Measurements from ENCODE around the gene RER1.

Gene RER1

DNA sequence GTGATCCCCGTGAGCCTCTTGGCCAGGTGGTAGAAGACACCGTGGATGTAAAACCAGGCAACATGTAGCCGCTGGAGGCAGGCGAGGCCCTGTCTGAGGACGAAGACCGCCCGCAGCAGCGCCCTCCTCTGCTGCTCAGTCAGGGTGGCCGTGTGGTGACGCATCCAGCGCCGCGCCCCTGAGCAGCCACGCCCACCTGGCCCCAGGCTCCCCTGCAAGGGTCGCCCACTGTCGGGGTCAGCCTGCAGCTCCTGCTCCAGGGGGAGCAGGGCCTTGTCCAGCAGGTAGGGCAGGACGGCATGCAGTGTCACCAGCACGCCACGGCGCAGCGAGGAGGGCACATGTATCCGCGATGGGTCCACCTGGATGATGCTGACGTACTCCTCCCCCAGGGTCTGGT lies 16.8 kb downstream of the RER1 start:
- DNase-seq (ENCODE audit: low read depth) = no peak

DNA sequence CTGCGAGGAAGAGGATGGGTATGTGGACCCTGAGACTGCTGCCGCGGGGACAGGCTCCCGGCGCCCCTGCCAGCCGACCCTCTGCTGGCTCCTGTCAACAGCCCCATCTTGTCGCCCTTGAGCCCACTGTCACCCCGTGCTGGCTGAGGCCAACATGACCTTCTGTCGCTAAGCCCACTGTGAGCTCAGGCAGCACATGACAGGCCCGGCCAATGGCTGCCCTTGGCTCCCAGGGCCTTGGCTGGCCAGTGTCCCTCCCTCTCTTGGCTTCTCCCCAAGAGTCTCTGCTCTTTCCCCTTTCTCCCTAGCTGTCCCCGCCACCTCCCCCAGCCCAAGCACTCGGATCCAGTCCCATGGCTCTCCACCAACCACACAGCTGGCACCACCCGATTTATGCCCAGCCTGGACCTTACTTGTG lies 17.2 kb downstream of the RER1 start:
- no peak for DNase-seq (ENCODE audit: low read depth)

DNA sequence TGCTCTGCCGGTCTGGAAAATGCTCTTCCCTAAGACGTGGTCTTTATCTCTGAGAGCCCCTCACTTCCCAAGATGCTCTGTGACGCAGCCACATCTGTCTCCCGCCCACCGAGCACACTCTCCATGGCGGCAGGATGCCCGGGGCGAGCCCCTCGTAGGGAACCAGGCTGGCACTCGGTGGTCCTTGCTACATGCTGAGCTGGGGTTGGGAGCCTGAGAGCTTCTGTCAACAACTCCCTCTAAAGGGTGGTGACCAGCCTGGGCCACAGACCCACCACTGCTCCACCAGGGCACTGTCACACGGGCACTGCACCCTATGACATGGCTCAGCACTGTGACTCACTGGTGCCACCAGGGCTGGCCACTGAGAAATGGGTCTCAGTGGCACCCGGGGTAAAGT lies 18.1 kb downstream of the RER1 start:
- no peak for DNase-seq (ENCODE audit: low read depth)

DNA sequence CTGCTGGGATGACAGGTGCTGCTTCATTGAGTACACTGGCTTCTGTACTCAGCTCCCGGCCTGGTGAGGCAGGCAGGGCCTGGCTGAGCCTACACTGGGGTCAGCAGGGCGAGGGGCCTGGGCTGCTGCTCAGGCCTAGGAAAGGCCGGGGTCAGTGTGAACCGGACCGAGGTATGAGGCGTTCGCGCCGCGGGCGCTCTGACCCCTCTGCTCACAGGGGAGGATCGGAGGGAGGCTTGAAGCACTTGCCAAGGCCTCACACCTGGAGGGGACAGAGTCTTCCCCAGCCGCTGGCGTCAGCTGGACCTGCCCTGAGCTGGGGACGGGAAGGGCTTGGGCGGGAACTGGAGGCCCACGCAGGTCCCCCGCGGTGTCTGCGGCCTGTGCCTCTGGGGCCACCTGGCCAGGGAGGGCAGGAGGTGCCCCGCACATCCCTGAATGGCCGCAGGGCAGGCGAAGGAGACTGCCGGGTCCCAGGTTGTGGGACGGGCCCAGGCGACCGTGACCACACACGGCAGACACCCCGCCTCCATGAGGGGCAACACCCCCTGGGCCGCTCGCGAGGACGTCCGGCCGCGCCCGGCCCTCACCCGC lies 20.3 kb downstream of the RER1 start:
- DNase-seq (ENCODE audit: low read depth) = no peak

DNA sequence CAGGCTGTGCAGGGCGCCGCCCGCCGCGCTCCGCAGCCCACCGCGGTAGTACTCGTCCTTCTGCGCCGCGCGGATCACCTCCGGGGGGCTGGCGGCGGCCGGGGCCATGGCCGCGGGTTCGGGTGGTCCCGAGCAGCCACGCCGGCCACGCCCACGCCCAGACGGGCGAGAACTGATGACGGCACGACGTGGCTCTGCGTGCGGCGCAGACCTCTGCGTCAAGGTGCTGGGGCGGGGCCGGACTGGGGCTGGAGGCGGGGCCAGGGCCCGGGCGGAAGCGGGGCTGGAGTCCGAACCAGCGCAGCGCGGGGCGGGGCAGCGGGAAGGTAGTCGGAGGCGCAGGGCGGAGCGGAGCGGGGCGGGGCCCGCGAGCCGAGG lies 20.7 kb downstream of the RER1 start, which contains the start of gene PEX10:
TSS of gene PEX10 (minus strand) at position 170 of the 378 bp plus-strand sequence. CDS start at position 108, 62 bp downstream.
- DNase-seq (ENCODE audit: low read depth) = peak; percentile 98

DNA sequence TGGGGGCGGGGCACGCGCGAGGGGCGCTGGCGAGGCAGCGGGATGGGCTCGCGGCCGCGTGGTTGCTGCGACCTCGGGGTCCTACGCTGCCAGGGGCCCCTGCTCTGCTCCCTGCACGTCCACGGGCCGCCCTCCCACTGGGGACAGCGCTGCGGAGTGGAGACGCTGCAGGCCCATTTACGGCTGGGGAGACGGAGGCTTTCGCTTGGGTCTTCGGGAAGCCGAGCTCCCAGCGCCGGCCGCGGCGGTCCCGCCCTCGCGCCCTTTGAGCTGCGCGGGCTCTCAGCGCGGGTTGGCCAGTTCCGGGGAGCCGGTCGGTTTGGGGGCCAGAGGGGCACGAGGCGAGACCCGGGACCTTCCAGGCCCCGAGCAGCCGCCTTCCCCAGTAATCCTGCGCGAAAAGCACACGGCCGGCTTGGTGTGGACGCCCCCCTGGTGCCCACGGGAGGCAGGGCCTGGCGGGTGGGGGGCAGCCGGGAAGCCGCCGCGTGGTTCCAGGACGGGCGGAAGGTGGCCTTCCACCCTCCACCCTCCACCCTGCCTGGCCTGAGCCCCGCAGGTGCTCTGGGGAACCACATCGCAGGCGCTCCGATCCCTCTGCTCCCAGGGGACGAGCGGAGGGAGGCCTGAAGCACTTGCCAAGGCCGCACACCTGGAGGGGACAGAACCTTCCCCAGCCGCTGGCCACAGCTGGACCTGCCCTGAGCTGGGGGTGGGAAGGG lies 21.3 kb downstream of the RER1 start:
- DNase-seq (ENCODE audit: low read depth) = no peak

DNA sequence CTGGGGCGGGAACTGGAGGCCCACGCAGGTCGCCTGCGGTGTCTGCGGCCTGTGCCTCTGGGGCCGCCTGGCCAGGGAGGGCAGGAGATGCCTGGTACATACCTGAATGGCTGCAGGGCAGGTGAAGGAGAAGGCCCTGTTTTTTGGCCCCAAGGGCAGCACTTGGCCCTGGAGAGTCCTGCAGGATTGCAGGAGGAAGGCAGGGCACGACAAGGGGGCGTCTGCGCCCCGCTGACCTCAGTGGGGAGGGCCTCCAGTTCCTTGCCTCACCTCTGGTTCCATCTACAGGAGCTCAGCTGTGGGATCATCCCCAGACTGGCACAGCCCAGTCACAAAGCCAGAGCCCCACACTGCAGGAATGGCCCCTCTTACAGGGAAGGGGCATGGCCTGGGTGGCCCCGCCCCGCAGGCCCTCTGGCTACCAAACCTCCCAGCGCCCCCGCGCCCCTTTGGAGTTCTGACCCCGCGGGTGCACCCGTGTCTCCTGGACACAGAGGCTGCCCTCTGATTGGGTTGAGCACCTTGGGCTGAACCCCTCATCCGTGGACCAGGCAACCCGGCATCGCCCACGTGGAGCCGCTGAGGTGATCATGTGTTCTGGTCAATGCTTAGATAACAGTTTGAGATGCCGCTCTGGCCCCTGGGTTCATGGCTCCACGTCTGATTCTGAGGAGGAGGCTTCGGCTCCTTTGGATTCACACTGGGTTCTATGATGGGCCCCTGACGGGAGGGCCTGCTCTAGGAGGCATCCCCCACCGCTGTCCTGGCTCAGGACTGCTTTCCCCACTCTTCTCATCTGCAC lies 22.1 kb downstream of the RER1 start:
- no peak for DNase-seq (ENCODE audit: low read depth)

DNA sequence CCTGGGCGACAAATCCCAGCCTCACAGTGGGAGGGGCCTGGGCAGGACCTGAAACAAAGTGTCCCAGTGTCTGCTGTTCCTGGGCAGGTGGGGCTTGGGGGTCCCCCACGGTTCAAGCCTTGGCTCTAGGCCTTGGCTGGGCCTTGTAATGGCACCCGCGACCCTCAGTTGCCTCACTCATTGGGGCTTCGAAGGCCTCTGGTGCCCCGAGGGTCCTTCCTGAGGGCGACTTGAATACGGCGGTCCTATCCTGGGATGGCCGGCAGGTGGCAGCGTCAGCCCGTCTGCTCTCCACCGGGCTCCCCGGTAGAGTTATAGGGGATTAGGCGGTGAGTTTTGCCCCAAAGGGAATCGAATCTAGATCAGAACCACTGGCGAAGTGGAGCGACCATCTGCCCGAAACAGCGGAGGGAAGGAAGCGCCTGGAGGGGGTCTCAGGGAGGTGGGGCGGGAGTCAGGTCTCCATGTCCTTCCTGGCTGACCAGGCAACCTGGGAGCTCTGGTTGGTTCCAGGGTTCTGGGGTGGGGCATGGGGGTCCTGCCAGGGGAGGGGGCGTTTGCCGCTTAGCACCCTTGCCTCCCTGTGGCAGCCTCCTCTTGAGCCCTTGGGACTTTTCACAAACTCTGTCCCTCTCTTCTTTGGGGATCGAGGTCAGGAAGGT lies 22.8 kb downstream of the RER1 start:
- DNase-seq (ENCODE audit: low read depth) = peak; percentile 57

DNA sequence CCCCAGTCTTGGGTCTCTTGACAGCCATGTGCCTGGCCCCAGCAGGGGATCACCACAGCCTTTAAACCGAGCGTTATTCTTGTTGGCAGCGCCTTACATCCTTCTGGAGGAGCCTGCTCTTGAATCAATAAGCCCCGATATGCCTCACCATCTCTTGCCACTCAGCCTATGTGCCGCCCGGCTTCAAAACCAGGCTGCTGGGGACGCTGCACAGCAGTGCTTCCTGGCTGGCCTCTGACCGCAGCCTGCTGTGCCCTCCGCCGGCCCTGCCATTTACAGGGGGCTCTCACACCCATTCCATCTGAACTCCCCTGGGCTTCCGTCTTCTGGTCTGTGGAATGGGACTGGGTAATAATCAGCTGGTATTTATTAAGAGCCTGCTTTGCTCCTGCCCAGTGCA lies 23.7 kb downstream of the RER1 start:
- DNase-seq (ENCODE audit: low read depth) = no peak

DNA sequence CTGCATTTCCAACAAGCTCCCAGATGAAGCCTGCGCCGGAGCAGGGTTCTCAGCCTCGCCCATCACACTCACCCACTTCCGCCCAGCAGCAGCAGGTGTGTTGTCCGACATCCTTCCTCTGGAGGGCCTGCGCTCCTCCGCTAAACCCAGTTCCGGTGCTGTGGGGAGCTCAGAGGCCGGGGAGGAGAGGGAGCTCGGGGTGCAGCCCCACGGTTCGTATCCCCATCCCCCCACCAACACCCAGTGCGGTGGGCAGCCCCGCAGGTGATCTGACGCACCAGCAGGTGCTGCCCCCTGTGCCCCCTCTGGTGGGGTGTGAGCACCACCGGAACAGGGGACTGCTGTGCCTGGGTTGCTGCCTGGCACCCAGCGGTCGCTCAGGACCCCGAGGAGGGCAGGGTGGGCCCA lies 24.2 kb downstream of the RER1 start:
- no peak for DNase-seq (ENCODE audit: low read depth)

DNA sequence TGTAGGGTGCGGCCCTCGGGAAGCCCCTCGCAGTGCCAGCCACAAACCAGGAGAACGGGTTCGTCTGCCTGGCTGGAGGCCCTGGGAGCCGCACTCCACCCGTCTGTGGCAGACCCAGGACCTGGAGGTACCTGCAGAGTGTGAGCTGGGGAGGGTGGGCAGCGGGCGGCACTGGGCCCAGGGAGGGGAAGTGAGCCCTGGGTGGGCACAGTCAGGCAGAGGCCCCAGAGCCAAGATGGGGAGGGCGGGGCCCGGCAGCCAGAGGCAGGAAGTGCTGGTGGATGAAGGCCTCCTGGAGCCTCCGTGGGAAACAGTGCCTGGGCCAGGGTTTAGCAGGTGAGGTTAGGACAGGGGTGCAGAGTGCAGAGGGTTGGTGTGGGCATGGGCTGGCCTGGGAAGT lies 24.8 kb downstream of the RER1 start:
- no peak for DNase-seq (ENCODE audit: low read depth)

DNA sequence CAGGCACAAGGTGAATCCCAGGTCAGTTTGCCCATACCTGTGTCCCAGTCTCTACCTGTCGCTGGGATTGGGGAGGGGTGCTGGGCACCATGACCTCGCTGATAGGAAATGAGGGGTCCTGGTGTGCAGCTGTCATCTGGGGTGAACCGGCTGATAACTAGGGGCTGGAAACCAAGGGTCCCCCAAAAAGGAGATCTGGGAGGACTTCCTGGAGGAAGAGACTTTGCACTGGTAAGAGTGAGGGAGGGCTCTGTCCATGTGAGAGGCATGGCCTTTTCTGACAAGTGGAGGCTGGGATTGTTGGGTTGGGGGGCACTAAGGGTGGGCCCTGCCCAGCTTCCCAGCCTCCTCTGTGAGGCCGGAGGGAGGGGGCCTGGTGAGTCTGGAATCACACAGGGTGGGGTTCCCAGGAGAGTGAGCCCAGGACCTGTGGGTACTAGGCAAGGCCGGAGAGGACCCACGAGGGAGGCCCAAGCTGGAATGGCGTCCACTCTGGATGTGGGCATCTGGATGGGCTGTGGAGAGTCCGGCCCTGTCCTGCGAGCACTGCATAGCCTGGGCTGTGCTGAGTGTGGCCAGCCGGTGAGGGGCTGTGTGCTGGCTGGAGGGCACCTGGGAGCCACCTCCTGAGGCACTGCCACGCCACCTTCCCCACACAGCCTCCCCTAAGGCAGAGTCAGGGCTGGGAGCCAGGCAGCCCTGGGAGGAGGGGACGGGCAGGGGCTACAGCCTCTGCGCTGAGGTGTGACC lies 25.6 kb downstream of the RER1 start:
- no peak for DNase-seq (ENCODE audit: low read depth)

DNA sequence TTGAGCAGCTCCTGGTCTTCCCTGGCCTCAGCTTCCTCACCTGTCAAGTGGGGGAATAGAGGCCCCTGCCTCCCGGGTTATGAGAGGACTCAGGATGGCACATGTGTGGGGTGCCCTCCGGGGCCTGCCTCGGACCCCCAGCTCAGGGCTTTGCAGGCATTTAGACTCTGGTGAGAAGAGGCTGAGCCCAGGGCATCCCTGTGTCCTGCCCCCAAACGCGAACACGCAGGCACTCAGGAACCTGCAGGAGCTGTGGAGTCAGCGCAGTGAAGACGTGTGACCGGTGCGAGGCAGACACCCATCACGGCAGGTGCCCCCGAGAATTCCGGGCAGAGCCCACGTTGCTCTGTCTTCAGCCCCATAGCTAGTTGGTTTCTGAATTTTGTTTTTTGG lies 26.2 kb downstream of the RER1 start:
- DNase-seq (ENCODE audit: low read depth) = no peak

DNA sequence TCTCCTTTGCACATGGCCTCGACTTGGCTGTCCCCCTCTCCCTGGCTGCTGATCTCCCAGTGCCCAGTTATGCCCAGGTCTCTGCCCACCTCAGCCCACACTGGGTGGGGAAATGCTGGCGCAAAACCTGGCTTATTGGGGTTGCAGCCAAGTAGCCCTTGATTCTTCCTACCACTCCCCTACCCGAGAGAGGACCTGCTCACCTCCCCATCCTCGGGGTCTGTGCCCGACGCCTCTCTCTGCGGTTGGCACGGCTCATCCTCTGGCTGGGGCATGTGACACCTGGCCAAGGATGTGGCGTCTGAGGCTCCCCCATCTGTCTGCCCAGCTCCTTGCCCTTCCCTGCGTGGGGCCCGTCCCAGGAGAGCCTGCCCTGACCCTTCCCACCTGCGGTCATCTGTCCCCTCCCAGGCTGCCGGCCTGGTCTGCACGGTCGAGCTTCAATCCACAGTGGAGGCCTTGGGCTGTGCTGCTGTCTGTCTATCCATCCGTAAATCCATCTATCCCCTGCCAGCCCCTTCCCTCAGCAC lies 27.2 kb downstream of the RER1 start:
- no peak for DNase-seq (ENCODE audit: low read depth)

DNA sequence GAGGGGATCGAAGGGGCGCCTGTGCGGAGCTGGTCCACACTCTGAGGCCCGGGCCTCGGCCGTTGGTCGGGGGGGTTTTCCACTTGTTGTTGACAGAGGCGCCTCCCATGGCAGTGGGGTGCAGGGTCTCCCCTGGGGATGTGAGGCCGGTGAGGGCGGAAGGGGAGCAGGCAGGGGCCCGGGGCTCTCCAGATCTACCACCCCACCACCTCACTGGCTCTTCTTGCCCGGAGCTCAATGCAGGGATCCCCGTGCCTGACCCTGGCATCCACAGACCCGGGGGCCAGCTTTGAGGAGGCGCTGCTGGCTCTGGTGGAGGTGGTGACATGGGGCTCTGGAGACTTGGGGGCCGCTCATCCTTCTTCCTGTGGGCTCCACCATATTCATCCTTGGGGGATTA lies 27.8 kb downstream of the RER1 start:
- DNase-seq (ENCODE audit: low read depth) = no peak

DNA sequence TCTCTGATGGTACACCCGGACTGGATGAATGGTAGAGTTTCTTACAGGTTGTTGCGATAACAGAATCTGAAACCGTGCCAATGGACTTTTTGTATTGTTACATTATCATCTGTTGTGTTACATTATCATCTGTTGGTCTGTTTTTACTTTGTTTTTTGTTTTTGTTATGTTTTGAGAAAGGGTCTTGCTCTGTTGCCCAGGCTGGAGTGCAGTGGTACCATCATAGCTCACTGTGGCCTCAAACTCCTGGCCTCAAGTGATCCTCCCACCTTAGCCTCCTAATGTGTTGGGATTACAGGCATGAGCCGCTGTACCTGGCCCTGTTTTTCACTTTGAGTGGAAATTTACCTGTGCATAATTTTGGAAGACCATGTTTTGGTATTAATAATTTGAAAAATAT lies 30.9 kb downstream of the RER1 start:
- no peak for DNase-seq (ENCODE audit: low read depth)

DNA sequence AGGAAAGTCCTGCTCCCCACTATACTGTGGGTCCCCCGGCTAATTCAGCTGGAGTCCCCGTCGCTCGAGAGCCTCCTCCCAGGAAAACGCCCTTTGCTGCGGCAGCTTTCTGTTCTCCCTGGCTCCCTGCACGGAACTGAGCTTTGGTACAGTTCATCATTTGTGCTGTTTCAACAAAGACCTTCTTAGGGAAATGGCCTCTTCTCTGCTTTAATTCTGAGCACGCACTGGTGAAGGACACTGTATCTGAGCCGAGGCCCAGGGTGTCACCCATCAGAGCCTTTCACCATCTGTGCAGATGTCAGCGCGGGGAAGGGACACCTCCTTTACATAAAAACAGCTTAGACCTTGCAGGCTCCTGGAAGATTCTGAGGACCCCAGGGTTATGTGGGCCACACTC lies 34.3 kb downstream of the RER1 start:
- no peak for DNase-seq (ENCODE audit: low read depth)

DNA sequence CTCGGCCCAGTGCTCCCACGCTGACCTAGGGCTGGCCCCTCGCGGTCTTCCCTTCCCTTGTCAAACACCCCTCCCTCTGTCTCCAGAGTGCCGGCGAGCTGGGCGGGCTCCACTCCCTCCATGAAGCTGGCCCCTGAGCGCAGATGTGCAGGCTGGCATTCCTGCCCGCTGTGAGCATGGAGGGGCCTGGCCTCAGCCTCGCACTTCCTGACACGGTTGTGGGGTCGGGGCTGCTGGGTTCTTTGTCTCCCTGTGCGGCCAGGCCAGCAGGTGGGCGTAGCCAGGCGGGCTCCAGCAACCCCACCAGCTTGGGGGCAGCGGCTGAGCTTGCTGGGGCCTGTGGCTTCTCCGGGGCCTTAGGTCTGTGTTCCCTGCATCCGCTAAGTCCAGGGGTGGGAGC lies 34.9 kb downstream of the RER1 start:
- DNase-seq (ENCODE audit: low read depth) = no peak

DNA sequence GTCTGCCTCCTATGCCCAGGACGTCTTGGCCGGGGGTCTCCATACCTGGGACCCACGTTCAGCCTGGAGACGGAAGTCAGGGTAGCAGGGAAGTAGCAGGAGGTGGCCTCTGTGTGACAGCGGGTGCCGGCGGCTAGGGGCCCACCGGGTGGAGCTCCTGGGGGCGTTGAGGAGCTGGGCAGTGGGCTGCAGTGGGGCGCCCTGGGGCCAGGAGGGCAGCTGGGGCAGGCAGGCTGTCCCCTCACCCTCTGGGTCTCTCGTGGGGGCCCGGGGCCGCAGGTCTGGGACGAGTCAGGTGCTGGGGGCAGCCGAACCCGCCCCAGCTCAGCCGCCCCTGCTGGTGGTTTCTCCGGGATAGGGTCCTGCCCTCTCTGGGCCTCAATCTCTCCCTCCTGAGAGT lies 35.4 kb downstream of the RER1 start:
- no peak for DNase-seq (ENCODE audit: low read depth)

DNA sequence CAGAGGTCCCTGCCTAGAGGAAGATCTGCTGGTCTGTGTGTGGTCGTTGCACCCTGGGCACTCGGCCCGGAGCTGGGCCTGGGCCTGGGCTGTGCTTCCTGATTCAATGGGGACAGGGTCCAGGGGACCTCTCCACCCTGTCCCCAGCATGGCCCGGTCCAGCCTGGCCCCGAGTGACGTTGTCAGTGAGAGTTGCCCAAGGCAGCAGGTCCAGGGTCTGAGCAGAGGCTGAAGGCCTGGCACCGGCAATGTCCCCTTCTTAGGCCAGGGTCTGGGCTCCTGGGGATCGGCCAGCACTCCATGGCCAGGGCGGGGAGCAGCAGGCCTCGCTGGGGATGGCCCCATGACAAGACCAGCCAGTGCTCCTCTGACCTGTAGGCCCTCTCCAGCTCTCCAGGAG lies 36.3 kb downstream of the RER1 start:
- DNase-seq (ENCODE audit: low read depth) = no peak

DNA sequence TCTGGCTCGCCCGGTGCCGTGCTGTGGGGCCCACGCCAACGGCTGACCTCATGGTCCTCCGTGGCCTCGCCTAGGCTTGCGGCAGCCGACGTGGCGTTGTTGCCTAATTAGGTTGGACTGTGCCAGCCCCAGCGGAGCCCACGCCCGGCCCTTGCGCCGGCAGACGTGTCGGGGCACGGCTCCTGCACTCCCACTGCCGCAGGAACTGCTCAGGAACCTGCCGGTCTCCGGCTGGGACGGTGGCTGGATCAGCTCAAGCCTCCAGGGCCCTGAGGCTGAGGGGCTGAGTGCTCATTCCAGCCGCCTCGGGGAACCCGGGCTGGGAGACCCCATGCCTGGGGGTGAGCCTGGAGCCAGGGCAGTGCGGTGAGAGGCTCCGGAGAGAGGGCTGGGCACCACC lies 36.8 kb downstream of the RER1 start:
- no peak for DNase-seq (ENCODE audit: low read depth)
